Measurements from ENCODE around the gene FCRL4.

GRCh38 chr1:157577420-157577819, 20.5 kb downstream of the FCRL4 start:
- TF ChIP-seq CTCF (IDR thresholded peaks at IDR 0.05) (no peak), POLR2A (IDR thresholded peaks at IDR 0.05) (no peak)
